ENCODE measurements around the gene KRTAP2-1.
"Not testable (repeated sequence)": the region's sequence is repeated elsewhere in the genome, so short reads cannot be mapped to it uniquely, and the experiment has no call there.

Gene KRTAP2-1, protein sequence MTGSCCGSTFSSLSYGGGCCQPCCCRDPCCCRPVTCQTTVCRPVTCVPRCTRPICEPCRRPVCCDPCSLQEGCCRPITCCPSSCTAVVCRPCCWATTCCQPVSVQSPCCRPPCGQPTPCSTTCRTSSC

DNA sequence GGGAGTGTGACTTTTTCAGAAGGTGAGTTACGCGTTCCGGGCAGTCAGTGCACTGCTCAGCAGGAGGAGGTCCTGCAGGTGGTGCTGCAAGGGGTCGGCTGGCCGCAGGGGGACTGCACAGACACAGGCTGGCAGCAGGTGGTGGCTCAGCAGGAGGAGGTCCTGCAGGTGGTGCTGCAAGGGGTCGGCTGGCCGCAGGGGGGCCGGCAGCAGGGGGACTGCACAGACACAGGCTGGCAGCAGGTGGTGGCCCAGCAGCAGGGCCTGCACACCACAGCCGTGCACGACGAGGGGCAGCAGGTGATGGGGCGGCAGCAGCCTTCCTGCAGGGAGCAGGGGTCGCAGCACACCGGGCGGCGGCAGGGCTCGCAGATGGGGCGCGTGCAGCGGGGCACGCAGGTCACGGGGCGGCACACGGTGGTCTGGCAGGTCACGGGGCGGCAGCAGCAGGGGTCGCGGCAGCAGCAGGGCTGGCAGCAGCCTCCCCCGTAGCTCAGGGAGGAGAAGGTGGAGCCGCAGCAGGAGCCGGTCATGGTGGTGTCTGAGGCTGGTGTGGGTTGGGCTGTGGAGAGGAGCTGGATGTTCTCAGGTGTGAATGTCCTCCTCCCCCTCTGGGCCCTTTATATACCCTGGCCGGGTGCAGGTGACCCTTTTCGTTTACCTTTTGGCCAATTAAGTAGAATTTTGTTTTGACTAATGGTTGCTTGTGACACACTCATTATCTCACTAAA, at the start of gene KRTAP2-1:
Gene KRTAP2-1, minus strand, starts transcription at position 582 of the 731 bp plus-strand sequence. Its CDS starts 49 bp downstream, at position 533.
- DNase-seq (ENCODE audit: low read depth in 1 of 2, low spot score in 1 of 2) = not testable (repeated sequence)

DNA sequence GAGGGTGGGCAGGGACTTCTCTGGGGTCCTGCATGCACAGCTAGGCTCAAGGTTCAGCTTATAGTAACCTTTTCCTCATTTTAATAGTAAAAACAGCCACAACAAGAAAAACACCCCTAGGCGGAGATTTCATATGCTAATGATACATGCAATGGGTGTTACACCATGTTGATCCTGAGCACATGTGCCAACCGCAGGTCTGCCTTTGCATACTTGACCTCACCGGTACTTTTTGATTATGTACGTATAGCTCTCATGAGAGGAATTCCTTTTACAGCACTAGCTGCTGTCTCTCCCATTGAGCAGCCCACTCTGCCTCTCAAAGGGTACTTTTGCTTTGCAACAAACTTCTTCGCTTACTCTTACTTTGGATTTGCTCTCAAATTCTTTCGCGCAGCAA, 48.9 kb upstream of the KRTAP2-1 start:
- DNase-seq (ENCODE audit: low read depth in 1 of 2, low spot score in 1 of 2) = no peak

DNA sequence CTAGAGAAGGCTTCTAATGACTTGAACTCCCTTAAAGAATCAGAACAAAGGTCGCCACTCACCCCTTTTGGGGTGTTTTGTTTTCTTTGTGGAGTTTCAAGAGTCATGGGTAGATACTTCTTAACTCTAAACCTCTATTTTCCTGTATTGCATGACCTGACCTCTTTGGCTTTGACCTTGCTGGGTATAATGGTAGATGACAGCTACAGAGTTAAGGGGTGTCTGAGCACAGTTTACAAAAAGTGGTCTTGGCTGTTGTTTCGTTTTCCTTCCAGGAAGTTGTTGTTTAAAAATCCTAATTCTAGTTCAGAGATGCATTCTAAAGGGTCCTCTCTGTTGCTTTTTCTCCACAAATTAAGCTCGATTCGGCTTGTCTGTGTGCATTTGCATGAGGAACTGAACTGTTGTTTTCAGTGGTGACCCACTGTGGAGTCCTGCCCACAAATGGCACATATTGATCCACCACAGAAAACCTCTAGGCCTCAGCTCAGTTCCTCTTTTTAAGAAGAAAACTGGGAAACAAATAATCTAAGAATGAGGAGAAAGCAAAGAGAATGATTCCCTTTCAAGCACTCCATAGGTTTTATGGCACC, 41.7 kb upstream of the KRTAP2-1 start:
- DNase-seq (ENCODE audit: low read depth in 1 of 2, low spot score in 1 of 2) = not testable (repeated sequence)

DNA sequence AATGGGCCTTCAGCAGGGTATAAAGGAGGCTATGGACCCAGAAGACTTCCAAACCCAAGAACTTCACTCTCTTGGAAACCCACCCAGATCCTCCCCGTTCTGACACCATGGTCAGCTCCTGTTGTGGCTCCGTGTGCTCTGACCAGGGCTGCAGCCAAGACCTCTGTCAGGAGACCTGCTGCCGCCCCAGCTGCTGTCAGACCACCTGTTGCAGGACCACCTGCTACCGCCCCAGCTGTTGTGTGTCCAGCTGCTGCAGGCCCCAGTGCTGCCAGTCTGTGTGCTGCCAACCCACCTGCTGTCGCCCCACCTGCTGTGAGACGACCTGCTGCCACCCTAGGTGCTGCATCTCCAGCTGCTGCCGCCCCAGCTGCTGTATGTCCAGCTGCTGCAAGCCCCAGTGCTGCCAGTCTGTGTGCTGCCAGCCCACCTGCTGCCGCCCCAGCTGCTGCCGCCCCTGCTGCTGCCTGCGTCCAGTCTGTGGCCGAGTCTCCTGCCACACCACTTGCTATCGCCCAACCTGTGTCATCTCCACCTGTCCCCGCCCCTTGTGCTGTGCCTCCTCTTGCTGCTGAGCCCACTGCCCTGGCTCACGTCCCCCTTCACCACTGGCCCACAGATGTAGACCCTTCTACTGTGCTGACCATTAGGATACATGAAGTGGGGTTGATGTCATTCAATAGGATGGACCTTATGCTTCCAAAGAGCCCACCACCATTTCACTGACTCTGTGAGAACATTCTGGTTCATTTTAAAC, 37.2 kb upstream of the KRTAP2-1 start, which contains the start of gene KRTAP4-7:
Gene KRTAP4-7, plus strand, starts transcription at position 51 of the 757 bp plus-strand sequence. Its CDS starts 57 bp downstream, at position 108.
- not testable (repeated sequence) for DNase-seq (ENCODE audit: low read depth in 1 of 2, low spot score in 1 of 2)

DNA sequence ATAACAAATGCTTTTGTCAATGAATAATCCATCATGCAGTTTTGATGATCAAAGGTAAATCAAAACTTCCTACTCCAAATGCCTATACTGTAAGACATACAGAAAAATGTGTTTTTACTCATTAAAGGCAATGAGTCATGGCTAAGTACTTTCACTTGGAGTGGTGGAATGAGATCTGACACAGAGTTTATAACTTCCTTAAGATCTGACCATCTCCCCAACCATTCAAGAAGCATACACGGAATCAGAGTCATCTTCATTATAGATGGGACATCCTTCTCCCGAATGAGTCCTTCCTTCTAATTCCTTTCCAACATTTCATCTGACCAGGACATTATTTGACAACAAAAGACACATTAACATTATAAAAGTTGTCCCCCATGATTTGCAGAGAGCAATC, 36.3 kb upstream of the KRTAP2-1 start:
- DNase-seq (ENCODE audit: low read depth in 1 of 2, low spot score in 1 of 2) = not testable (repeated sequence)

DNA sequence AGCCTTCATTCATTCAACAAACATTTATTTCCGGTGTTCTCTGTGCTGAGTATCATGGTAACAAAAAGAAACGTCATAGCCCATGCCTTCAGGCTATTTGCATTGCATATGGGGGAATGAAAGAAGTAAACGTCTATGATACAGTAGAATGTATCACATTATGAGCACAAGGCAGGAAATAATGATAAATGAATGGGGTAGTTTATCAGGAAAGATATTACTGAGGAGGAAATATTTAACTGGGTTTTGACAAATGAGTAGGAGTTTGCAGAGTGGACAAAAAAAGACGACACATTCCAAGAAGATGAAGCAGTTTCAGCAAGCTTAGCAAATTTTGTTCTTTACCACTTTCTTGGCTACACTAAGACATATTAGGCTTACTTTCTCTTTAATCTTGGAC, 35.5 kb upstream of the KRTAP2-1 start:
- DNase-seq (ENCODE audit: low read depth in 1 of 2, low spot score in 1 of 2) = no peak

DNA sequence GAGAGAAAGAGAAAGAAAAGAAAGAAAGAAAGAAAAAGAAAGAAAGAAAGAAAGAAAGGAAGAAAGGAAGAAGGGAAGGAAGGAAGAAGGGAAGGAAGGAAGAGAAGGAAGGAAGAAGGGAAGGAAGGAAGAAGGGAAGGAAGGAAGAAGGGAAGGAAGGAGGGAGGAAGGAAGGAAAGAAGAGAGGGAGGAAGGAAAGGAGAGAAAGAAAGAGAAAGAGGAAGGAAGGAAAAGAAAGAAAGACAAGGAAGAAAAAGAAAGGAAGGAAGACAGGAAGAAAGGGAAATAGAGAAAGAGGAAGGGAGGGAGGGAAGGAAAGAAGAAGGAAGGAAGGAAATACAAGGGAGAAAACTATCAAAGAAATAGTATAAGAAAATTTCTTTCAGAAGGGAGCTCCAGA, 29.7 kb upstream of the KRTAP2-1 start:
- no peak for DNase-seq (ENCODE audit: low read depth in 1 of 2, low spot score in 1 of 2)

DNA sequence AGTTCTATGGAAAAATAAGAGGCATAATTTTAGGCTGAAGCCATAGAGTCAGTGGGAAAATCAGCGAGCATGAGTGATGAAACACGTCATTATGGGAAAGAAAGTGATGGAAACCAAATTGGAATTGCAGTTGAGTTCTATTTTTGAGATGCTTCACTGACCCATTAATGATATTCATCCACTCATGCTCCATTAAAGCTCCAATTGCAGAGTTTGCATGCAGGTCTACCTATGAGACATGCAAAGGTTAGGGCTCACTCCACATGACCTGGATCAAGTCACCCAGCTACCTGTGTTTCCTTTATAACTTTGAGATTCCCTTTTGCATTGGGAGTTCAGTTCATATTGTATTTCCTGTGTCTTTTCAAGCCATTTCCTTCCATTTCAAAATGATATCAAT, 26.6 kb upstream of the KRTAP2-1 start:
- no peak for DNase-seq (ENCODE audit: low read depth in 1 of 2, low spot score in 1 of 2)

DNA sequence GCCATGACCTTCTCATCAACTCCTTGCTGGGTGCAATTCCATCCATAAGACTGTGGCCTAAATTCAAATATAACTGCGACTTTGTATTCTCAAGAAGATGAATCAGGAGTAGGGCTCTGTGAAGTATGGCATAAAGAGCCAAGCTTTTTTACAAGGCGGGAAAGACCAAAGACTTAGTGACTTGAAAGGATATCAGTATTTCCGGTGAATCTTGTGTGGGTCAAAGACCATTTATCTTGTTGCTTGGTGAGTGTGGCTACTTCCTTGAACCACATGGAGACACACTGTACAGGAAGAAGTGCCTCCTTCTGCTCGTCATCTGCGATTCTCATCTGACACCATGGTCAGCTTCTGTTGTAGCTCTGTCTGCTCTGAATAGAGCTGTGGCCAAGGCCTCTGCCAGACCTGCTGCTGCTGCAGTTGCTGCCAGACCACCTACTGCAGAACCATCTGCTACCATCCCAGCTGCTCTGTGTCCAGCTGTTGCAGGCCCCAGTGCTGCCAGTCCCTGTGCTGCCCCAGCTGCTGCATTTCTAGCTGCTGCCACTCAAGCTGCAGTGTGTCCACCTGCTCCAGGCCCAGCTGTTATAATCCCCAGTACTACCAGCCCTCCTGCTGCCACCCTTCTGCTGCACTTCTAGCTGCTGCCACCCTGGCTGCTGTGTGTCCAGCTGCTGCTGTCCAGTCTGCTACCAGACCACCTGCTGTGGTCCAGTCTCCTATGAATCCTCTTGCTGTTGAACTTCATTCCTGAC, 24.7 kb upstream of the KRTAP2-1 start:
- DNase-seq (ENCODE audit: low read depth in 1 of 2, low spot score in 1 of 2) = no peak

DNA sequence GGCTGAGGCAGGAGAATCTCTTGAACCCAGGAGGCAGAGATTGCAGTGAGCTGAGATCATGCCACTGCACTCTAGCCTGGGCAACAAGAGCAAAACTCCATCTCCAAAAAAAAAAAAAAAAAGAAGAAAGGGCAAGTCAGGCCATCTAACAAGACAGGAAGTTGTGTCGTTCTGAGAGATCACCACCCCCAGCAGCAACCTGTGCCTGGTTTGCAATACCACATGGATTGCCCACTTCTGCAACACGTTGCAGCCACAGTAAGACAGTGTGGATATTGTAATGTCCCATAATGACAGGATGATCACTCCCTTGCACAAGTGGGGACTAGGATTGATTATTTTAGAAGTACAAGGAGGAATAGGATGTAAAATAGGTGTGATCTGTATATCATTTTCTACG, 21.9 kb upstream of the KRTAP2-1 start:
- no peak for DNase-seq (ENCODE audit: low read depth in 1 of 2, low spot score in 1 of 2)

DNA sequence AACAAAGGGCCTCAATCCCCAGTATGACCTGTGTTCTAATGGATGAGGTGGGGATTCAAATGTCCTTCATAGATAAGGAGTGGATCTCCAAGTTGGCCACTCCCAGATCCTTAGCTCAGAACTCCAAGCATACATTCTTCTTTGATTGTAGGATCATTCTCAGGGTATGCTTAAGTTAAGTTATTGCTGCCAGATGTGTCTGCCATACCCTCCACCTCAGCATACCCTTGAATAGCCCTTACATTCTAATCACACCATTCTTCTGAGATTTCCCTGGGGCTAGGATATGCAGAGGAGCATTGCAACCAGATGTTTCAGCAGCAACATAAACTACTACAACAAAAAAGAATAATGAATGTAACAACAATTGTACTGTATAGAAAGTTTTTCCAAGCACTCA, 20.2 kb upstream of the KRTAP2-1 start:
- DNase-seq (ENCODE audit: low read depth in 1 of 2, low spot score in 1 of 2) = no peak

DNA sequence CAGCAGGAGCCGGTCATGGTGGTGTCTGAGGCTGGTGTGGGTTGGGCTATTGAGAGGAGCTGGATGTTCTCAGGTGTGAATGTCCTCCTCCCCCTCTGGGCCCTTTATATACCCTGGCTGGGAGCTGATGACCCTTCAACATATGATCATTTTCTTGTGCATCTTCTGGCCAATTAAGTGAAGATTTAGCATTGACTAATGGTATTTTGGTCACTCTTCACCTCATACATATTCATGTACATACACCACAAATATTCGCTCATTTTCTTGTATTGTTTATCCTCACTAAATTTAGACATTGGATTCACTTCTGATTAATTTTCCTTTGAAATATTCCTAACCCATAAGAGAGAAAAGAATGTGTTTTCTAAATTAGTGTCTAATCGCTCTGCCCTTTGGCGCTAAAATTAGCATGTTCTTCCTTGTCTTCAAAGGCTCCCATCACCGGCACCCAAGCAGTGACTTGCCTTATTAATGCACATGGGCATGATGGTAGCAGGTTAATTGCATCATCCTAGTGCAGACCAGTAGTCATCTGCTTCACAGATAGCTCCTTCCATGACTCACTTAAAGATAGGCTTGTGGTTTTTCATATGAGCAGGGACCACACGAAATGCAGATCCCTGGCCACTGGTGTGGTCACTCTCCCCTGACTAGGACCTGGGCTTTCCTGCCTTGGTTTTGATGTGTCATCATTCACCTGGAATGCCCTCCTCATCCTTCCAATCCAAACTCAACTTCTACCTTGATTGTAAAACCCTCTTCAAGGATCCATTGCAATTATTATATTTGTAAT, 18.9 kb upstream of the KRTAP2-1 start, which contains the start of gene KRTAP2-4:
Gene KRTAP2-4, minus strand, starts transcription at position 51 of the 796 bp plus-strand sequence. Its CDS starts 34 bp downstream, at position 17.
- DNase-seq (ENCODE audit: low read depth in 1 of 2, low spot score in 1 of 2) = no peak

DNA sequence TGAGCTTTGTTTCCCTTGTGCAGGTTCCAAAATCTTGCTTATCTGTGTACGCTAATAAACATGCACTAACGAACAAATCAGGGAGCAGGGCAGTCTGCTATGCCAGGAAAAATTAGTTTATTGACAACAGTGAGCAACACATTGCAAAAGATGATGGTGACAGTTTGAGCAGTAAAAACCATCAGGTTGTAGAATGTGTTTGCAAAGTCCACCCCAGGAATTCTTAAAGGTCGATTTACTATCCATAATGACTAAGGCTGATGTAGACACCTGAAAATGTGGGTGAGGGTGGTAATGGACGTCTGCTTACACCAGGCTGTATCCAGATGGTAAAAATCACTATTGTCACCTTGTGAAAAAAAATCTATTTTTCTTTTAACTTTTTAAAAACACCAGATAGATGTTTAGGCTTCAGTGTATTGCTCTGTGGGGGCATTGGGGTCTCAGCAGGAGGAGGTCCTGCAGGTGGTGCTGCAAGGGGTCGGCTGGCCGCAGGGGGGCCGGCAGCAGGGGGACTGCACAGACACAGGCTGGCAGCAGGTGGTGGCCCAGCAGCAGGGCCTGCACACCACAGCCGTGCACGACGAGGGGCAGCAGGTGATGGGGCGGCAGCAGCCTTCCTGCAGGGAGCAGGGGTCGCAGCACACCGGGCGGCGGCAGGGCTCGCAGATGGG, 18.0 kb upstream of the KRTAP2-1 start:
- DNase-seq (ENCODE audit: low read depth in 1 of 2, low spot score in 1 of 2) = not testable (repeated sequence)

DNA sequence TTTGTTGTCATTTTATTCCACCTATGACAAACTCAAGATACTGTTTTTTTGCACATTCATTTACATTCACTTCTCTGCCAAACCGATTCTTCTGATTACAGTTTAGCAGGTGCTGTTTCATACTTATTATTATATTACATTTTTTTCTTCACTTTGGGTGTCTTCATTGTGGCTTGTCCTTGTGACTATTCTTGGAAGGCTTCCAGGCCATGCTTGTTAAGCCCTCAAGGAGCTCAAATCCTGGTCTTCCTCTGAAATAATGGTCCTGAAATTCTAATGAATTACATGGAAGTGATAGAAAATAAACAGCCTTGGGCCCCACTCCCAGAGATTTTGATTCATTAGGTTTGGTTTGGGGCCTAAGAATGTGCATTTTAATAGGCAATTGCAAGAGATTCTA, 17.2 kb upstream of the KRTAP2-1 start:
- no peak for DNase-seq (ENCODE audit: low read depth in 1 of 2, low spot score in 1 of 2)

DNA sequence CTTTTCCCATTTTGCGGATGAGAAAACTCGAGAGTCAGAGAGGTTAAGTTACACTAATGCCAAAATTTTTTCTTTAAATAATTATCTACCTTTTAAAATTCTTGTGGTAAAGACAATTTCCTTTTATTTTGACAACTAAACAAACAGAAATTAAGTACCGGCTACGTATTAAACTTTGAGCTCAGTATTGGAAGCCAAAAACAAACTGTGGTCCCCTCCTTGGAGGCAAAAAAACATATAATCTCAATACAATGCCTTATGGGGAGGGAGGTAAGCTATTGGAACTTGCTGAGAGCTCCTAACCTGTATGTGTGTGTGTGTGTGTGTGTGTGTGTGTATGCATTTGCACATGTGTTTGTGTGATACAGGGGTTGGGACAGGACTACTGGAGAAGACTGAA, 16.3 kb upstream of the KRTAP2-1 start:
- DNase-seq (ENCODE audit: low read depth in 1 of 2, low spot score in 1 of 2) = no peak

DNA sequence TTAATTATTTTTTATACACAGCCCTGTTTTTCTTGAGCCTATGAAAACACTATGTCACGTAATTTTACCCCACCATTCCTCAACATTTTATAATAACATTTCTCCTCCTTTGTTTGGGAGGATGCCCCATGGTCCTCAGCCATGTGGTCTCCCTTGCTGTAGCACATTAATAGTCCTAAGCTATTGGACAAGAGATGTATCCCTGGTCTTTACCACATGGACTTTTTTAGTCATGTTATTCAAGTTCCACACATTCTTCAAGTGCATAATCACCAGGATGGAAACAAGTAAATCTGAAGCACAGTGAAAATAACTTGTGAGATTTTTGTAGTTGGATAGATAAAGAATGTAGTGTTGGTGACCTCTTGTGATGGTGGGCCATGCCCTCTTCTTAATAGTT, 14.8 kb upstream of the KRTAP2-1 start:
- no peak for DNase-seq (ENCODE audit: low read depth in 1 of 2, low spot score in 1 of 2)

DNA sequence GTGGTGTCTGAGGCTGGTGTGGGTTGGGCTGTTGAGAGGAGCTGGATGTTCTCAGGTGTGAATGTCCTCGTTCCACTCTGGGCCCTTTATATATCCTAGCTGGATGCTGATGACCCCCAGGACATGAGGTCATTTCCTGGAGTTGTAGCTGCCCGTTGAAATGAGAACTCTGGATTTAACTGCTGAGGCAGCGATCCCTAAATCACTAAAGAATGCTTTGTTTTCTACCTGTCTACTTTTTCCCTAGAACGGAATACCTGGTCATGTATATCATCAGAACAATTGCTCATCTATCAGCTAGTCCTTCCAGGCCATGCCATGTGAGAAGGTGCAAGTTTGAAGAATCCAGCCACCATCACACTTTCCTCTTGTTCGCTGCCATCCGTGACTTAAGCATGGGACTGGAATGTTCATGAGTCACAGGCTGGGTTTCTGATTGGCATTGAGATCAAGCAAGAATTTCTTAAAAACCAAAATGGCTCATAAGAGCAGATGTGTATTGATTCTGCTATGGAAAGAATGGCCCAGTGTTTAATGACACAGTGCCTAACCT, 13.0 kb upstream of the KRTAP2-1 start, which contains the start of gene KRTAP2-3:
Gene KRTAP2-3, minus strand, starts transcription at position 63 of the 553 bp plus-strand sequence. CDS start 64 bp downstream, outside the sequence.
- DNase-seq (ENCODE audit: low read depth in 1 of 2, low spot score in 1 of 2) = no peak

DNA sequence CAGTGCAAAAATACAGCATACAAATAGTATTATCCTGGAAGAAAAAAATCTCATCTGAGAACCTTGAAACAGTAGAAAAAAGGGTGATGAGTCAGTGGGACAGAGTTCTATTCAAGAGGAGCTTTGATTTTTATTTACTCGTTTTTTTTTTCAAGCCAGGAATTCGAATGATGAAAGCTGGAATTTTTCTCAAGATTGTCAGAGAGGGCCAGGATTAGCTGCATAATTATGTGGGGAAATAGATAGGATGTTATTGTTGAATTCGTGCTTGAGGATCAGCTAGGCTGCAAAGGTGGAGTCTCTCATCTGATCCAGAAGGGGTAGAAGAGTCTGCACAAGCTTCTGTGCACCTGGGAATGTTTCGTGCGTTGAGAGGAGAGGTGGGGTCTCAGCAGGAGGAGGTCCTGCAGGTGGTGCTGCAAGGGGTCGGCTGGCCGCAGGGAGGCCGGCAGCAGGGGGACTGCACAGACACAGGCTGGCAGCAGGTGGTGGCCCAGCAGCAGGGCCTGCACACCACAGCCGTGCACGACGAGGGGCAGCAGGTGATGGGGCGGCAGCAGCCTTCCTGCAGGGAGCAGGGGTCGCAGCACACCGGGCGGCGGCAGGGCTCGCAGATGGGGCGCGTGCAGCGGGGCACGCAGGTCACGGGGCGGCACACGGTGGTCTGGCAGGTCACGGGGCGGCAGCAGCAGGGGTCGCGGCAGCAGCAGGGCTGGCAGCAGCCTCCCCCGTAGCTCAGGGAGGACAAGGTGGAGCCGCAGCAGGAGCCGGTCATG, 12.3 kb upstream of the KRTAP2-1 start:
- DNase-seq (ENCODE audit: low read depth in 1 of 2, low spot score in 1 of 2) = not testable (repeated sequence)

Data from activated T-helper 1 cell treated with anti-CD3 and anti-CD28 coated beads, Interleukin-2, amount 50 U/mL, for 16 hours (primary cell).